HepG2 (cell line): ENCODE data around the gene PSMD12. TPM values are rescaled to one million over a fixed set of nuclear protein-coding genes. Genes with fewer than 3 reads are reported as not detected.

Experiments used
- BRD4 ChIP-seq: sonication (generic); formaldehyde crosslinking; IDR thresholded peaks from 2 replicates; pipeline ENCODE4 v1.4.0; 2020; ENCODE audit warnings: missing genetic modification reagents
- CENPBD1 ChIP-seq: sonication (generic); formaldehyde crosslinking; IDR thresholded peaks from 2 replicates; pipeline ENCODE4 v1.8.0; 2022; ENCODE audit warnings: missing genetic modification reagents, low read depth, mild to moderate bottlenecking, borderline replicate concordance
- FOXM1 ChIP-seq: sonication (generic); formaldehyde crosslinking; IDR thresholded peaks from 2 replicates; pipeline ENCODE4 v1.5.0; 2020; ENCODE audit warnings: missing genetic modification reagents
- MATR3 ChIP-seq: sonication (generic); formaldehyde crosslinking; IDR thresholded peaks from 2 replicates; pipeline ENCODE4 v1.4.0; 2020; ENCODE audit warnings: missing genetic modification reagents
- MAZ ChIP-seq, 2 experiments: sonication (generic) in 1 of 2; formaldehyde crosslinking in 1 of 2; IDR thresholded peaks; 2 replicates each; pipeline versions ENCODE4 v1.5.0 to v1.6.1; 2012 to 2020; ENCODE audit warnings: low read depth in 2 of 2, mild to moderate bottlenecking in 2 of 2, borderline replicate concordance in 1 of 2, improper control_type of control experiment in 1 of 2, low read length in 1 of 2, missing genetic modification reagents in 1 of 2, moderate library complexity in 1 of 2
- MTF2 ChIP-seq: sonication (generic); formaldehyde crosslinking; IDR thresholded peaks from 2 replicates; pipeline ENCODE4 v1.5.0; 2020; ENCODE audit warnings: missing genetic modification reagents, borderline replicate concordance
- NRL ChIP-seq: sonication (generic); formaldehyde crosslinking; IDR thresholded peaks from 2 replicates; pipeline ENCODE4 v1.5.0; 2020; ENCODE audit warnings: missing genetic modification reagents, mild to moderate bottlenecking, moderate library complexity, borderline replicate concordance
- PLRG1 ChIP-seq: fragments of 450-650 bp; conservative IDR thresholded peaks from 2 replicates; pipeline ENCODE4 v1.6.1; 2016
- RAD21 ChIP-seq: fragments of 450-650 bp; formaldehyde crosslinking; IDR thresholded peaks from 2 replicates; pipeline ENCODE4 v1.5.0; 2020; ENCODE audit warnings: mild to moderate bottlenecking
- SP2 ChIP-seq: sonication (generic); formaldehyde crosslinking; IDR thresholded peaks from 2 replicates; pipeline ENCODE4 v1.5.1; 2020; ENCODE audit warnings: mild to moderate bottlenecking, missing genetic modification reagents
- SPEN ChIP-seq: sonication (generic); formaldehyde crosslinking; IDR thresholded peaks from 2 replicates; pipeline ENCODE4 v1.5.1; 2020; ENCODE audit warnings: low read depth, mild to moderate bottlenecking, missing genetic modification reagents
- ZBED4 ChIP-seq: sonication (generic); formaldehyde crosslinking; IDR thresholded peaks from 2 replicates; pipeline ENCODE4 v1.4.0; 2020; ENCODE audit warnings: missing genetic modification reagents, borderline replicate concordance
- ZFP62 ChIP-seq: sonication (generic); formaldehyde crosslinking; IDR thresholded peaks from 2 replicates; pipeline ENCODE4 v1.4.0; 2020; ENCODE audit warnings: missing genetic modification reagents
- ZKSCAN1 ChIP-seq: fragments of 150-350 bp; IDR thresholded peaks from 2 replicates; pipeline ENCODE4 v1.6.1; 2014; ENCODE audit warnings: low read length
- ZMYM2 ChIP-seq: sonication (generic); formaldehyde crosslinking; IDR thresholded peaks from 2 replicates; pipeline ENCODE4 v1.8.0; 2022; ENCODE audit warnings: mild to moderate bottlenecking, missing genetic modification reagents
- ZNF264 ChIP-seq: sonication (generic); formaldehyde crosslinking; IDR thresholded peaks from 2 replicates; pipeline ENCODE4 v1.4.0; 2020; ENCODE audit warnings: missing genetic modification reagents
- ZNF350 ChIP-seq: sonication (generic); formaldehyde crosslinking; IDR thresholded peaks from 2 replicates; pipeline ENCODE4 v1.4.0; 2020; ENCODE audit warnings: mild to moderate bottlenecking, low read depth, missing genetic modification reagents, borderline replicate concordance
- ZNF670 ChIP-seq: sonication (generic); formaldehyde crosslinking; IDR thresholded peaks from 2 replicates; pipeline ENCODE4 v1.8.0; 2022; ENCODE audit warnings: mild to moderate bottlenecking, missing genetic modification reagents, borderline replicate concordance
- ZNF678 ChIP-seq: sonication (generic); formaldehyde crosslinking; IDR thresholded peaks from 2 replicates; pipeline ENCODE4 v1.4.0; 2020; ENCODE audit warnings: mild to moderate bottlenecking, missing genetic modification reagents
- ZNF790 ChIP-seq: sonication (generic); formaldehyde crosslinking; IDR thresholded peaks from 2 replicates; pipeline ENCODE4 v1.8.0; 2022; ENCODE audit warnings: missing genetic modification reagents, mild to moderate bottlenecking, borderline replicate concordance
- polyA plus RNA-seq, 8 experiments: library from polyadenylated mRNA; depleted of rRNA in 3 of 8; stranded (reverse) in 7 of 8; unstranded in 1 of 8; fragments of >200 nt; fragmentation: Illumina TruSeq in 4 of 8; extraction: Trizol in 4 of 8; gene quantifications; 2 replicates each; pipeline versions ENCODE4 v1.2.1 to v1.2.3, GENCODE V29; 2011 to 2016; ENCODE audit warnings: low read depth in 4 of 8, missing spikeins in 1 of 8, mixed read lengths in 1 of 8; ENCODE audit not compliant: insufficient read depth in 1 of 8
- total RNA-seq, 5 experiments: library from RNA; depleted of rRNA; stranded (reverse); fragments of >200 nt; fragmentation: Illumina TruSeq; extraction: Trizol; gene quantifications; 2 replicates each; pipeline ENCODE4 v1.2.3, GENCODE V29; 2016; ENCODE audit warnings: low read depth in 1 of 5
- TF ChIP-seq, protein P1 (sequence below): sonication (generic); formaldehyde crosslinking; IDR thresholded peaks from 2 replicates; pipeline ENCODE4 v1.4.0; 2020; ENCODE audit warnings: low read depth, mild to moderate bottlenecking, missing genetic modification reagents
- TF ChIP-seq, protein P2 (sequence below): sonication (generic); formaldehyde crosslinking; IDR thresholded peaks from 2 replicates; pipeline ENCODE4 v1.9.0; 2022; ENCODE audit warnings: missing genetic modification reagents, mild to moderate bottlenecking, borderline replicate concordance

Gene PSMD12
- total and polyA plus RNA-seq, 2 of the 13 experiments (the other 11 are each of a cell fraction or from before 2014, with no cell fraction given), result 27.4 to 71.7 TPM

GRCh38 chr17:67293251-67294203 is 72.8 kb downstream of the PSMD12 start (continued):
- peak; percentile 66 for TF ChIP-seq ZMYM2 (CRISPR knock-in tag)
- 0 out of 2 replicates have a peak, but pooled peaks have one; percentile 13 for TF ChIP-seq NRL (CRISPR knock-in tag)
- no peak for TF ChIP-seq ZNF790
- no peak for TF ChIP-seq CENPBD1 (CRISPR knock-in tag)
- TF ChIP-seq PLRG1, result no peak
- no peak for TF ChIP-seq ZKSCAN1
- TF ChIP-seq, protein P1, sequence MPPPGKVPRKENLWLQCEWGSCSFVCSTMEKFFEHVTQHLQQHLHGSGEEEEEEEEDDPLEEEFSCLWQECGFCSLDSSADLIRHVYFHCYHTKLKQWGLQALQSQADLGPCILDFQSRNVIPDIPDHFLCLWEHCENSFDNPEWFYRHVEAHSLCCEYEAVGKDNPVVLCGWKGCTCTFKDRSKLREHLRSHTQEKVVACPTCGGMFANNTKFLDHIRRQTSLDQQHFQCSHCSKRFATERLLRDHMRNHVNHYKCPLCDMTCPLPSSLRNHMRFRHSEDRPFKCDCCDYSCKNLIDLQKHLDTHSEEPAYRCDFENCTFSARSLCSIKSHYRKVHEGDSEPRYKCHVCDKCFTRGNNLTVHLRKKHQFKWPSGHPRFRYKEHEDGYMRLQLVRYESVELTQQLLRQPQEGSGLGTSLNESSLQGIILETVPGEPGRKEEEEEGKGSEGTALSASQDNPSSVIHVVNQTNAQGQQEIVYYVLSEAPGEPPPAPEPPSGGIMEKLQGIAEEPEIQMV (CRISPR knock-in tag), result peak; percentile 75; the same call in 1 of the 2 replicates
- TF ChIP-seq ZBED4 (CRISPR knock-in tag), result no peak
- no peak for TF ChIP-seq BRD4 (CRISPR knock-in tag)
- no peak for TF ChIP-seq ZNF678 (CRISPR knock-in tag)
- no peak for TF ChIP-seq SPEN (CRISPR knock-in tag)
- no peak for TF ChIP-seq MTF2 (CRISPR knock-in tag)
- peak; percentile 41; the same call in 1 of the 2 replicates for TF ChIP-seq MAZ (IDR thresholded peaks at IDR 0.05; ENCODE audit: borderline replicate concordance, low read depth, low read length)
- no peak for TF ChIP-seq MAZ (CRISPR knock-in tag; IDR thresholded peaks at IDR 0.05; ENCODE audit: low read depth)
- TF ChIP-seq ZNF264 (CRISPR knock-in tag), result no peak
- no peak for TF ChIP-seq ZNF670 (CRISPR knock-in tag)
- no peak for TF ChIP-seq MATR3
- peak; percentile 93 for TF ChIP-seq RAD21 (CRISPR knock-in tag)
- peak; percentile 76 for TF ChIP-seq ZNF350 (CRISPR knock-in tag)
- TF ChIP-seq SP2, result no peak
- TF ChIP-seq ZFP62 (CRISPR knock-in tag), result no peak
- TF ChIP-seq, protein P2, sequence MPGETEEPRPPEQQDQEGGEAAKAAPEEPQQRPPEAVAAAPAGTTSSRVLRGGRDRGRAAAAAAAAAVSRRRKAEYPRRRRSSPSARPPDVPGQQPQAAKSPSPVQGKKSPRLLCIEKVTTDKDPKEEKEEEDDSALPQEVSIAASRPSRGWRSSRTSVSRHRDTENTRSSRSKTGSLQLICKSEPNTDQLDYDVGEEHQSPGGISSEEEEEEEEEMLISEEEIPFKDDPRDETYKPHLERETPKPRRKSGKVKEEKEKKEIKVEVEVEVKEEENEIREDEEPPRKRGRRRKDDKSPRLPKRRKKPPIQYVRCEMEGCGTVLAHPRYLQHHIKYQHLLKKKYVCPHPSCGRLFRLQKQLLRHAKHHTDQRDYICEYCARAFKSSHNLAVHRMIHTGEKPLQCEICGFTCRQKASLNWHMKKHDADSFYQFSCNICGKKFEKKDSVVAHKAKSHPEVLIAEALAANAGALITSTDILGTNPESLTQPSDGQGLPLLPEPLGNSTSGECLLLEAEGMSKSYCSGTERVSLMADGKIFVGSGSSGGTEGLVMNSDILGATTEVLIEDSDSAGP (CRISPR knock-in tag), result peak; percentile 82
- TF ChIP-seq FOXM1 (CRISPR knock-in tag), result no peak
